ENCODE measurements around the gene CRTC3.

Gene CRTC3

DNA sequence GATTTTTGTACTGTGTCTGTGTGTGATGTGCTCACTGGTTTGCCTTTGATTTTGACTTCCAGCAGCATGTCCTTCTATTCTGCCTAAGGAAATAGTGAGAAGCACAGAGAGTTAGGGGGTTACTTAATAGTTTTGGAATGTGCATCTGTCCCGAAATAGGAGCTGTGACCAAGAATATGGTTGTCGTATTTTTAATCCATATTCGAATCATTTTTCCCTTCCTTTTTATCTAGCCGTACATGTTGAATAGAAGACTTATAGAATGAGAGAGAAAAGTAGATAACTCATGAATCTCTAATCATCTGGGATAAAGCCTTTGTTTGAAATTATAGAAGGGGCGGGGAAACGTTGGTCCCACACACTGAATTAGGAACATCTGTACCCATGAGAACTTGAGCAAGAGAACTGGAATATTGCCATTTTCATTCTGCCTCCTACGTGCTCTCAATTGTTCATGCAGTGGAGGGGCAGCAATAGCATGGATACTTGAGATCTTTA, 23.6 kb downstream of the CRTC3 start:
- FAIRE-seq = no peak
- no peak for DNase-seq (ENCODE audit: insufficient read length, low spot score)
- TF ChIP-seq, protein P1, sequence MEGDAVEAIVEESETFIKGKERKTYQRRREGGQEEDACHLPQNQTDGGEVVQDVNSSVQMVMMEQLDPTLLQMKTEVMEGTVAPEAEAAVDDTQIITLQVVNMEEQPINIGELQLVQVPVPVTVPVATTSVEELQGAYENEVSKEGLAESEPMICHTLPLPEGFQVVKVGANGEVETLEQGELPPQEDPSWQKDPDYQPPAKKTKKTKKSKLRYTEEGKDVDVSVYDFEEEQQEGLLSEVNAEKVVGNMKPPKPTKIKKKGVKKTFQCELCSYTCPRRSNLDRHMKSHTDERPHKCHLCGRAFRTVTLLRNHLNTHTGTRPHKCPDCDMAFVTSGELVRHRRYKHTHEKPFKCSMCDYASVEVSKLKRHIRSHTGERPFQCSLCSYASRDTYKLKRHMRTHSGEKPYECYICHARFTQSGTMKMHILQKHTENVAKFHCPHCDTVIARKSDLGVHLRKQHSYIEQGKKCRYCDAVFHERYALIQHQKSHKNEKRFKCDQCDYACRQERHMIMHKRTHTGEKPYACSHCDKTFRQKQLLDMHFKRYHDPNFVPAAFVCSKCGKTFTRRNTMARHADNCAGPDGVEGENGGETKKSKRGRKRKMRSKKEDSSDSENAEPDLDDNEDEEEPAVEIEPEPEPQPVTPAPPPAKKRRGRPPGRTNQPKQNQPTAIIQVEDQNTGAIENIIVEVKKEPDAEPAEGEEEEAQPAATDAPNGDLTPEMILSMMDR (IDR thresholded peaks at IDR 0.05; ENCODE audit: insufficient read depth, missing control alignments) = no peak

GRCh38 chr15:90557186-90558084, 27.7 kb downstream of the CRTC3 start:
- FAIRE-seq (no peak), DNase-seq (ENCODE audit: insufficient read length, low spot score) (no peak)
- TF ChIP-seq, protein P1 (IDR thresholded peaks at IDR 0.05; ENCODE audit: insufficient read depth, missing control alignments) = no peak

- DNase-seq (ENCODE audit: insufficient read length, low spot score) (no peak), FAIRE-seq (no peak)
- TF ChIP-seq, protein P1 (IDR thresholded peaks at IDR 0.05; ENCODE audit: insufficient read depth, missing control alignments) = no peak
Observed at GRCh38 chr15:90558171-90558573, 28.4 kb downstream of the CRTC3 start.

DNA sequence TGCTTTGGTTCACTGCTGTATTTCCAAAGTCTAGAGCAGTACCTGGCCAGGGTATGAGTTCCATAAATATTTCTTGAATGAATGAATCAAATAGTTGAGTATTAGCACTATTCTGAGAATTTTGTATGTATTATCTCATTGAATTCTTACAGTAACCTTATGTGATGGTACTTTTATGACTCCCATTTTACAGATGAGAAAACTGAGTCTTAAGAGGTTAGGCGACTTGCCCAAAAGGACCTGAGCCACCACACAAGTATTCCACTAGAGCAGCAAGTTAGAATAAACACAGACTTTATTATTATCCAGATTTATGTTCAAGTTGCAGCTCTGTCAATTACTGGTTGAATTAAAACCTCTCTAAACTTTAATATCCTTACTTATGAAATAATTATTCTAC, 29.4 kb downstream of the CRTC3 start:
- TF ChIP-seq, protein P1 (IDR thresholded peaks at IDR 0.05; ENCODE audit: insufficient read depth, missing control alignments) = no peak
- DNase-seq (ENCODE audit: insufficient read length, low spot score) (no peak), FAIRE-seq (no peak)

DNA sequence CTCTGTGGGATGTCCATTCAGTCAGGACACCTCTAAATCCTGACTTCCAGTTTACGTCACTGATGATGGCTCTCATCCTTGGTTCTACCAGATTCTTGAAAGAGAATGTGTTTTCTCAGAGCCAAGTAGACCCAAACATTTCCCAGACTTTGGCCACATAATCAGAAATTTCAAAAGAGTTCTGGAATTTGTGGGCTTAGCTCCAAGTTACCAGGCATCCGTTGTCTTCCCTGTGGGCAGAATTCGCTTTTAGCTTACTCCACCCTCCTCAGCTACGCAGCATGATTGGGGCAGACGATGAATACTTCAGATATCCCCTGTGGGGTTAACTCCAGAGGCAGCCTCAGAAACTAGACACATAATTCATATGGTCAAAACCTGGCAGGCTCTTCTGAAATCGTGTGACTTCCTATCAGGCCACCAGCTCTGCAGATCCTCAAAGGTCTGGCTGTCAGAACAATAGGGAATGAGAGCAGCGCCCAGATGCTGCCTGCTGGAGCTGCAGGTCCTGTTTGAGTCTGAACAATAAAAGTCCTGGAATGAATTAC, 30.6 kb downstream of the CRTC3 start:
- FAIRE-seq (no peak), DNase-seq (ENCODE audit: insufficient read length, low spot score) (no peak)
- TF ChIP-seq, protein P1 (IDR thresholded peaks at IDR 0.05; ENCODE audit: insufficient read depth, missing control alignments) = no peak

GRCh38 chr15:90561344-90562244, 31.9 kb downstream of the CRTC3 start:
- FAIRE-seq = no peak
- no peak for DNase-seq (ENCODE audit: insufficient read length, low spot score)
- TF ChIP-seq, protein P1 (IDR thresholded peaks at IDR 0.05; ENCODE audit: insufficient read depth, missing control alignments) = peak; percentile 43

Measured in D721Med (cell line).